Cerebellar cortex (tissue), 1 donor: Measurements from ENCODE around the gene MCTP2.

Experiments
- DNase-seq: peaks from one replicate; pipeline ENCODE4 v3.0.0-alpha.2; 2015; ENCODE audit warnings: low spot score

The MCTP2 gene

DNA sequence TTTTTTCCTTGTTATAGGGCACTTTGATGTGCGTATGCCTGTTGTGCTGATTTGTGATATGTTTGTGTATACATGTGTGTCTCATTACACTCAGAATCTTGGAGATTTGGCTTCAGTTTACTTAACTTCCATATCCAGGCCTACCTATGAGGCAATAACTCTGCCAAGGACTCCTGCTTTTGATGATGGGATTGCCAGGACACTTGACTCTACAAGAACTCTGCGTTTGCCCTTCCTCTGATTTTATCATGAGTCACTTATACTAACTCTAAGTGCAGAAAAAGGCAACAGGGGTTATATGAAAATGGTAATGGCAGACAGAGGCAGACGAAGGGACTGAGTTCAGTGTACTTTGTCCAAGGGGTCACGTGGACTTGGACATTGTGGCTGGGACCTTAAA is 33.6 kb downstream of the MCTP2 start:
- no peak for DNase-seq

DNA sequence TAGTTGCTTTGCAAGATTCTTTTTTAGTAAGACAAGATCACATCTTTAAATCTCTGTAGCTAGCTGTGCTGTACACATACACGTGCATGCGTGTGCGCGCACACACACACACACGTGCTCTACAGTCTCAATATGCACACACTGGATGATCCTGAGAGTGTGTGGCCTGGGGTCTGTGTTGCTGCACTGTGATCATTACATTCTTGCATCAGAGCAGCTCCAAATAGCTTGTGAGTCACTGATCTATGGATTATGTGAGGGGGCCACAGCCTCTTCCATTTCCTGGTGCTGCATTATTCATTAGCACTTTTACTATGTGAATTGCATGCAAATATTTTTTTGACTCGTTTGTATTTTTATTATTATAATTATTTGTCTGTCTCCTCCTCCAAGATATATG is 34.6 kb downstream of the MCTP2 start:
- DNase-seq, result no peak

DNA sequence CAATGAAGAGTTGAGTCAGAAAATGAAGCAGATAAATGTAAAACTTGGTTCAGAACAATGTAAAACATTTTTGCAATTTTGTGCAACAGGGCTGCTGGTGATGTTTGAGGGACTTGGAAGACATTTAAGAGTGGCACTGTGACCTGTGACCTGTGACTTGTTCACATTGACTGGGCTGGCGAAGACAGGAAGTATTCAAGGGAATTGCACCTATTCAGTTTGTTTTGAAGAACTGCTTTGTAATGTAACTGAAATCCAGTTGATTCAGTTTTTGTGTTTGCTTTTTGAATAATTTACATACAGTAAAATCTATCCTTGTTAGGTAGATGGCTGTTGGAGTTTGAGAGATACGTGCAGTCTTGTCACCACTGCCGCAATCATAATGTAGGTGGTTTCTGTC is 35.4 kb downstream of the MCTP2 start:
- no peak for DNase-seq

DNA sequence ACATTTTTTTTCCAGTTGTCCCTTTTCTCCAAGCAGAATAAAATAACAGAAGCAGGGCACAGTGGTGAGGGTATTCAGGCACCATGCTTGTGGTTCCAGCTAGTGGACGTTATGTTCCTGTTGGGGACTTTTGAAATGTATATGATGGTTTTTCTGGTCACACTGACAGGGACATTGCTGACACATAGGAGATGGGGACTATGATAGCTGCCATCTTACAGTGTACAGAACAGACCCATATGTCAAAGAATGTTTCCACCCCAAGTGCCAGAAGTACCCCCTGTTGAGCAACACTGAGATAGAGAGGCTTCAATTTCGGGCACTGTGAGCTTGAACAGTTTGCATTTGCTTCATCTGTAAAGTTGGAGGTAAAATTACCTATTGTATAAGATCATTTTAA is 38.6 kb downstream of the MCTP2 start:
- no peak for DNase-seq

DNA sequence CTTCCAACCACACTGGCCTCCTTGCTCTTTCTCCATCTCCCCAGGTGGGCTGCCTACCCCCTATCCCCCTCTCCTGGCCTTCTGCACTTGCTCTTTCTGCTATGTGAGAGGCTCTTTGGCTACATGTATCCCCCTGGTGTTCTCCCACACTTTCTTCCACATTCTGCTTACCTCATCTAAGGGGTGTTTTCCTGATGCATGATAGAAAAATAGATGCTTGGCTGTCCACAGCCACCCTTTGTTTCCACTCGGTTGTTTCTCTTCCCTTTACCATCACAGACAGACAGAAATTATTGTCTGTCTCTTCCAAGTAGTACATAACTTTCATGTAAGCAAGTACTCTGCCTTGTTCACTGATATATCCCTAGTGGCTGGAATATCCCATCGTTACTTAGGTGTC is 39.2 kb downstream of the MCTP2 start:
- no peak for DNase-seq

DNA sequence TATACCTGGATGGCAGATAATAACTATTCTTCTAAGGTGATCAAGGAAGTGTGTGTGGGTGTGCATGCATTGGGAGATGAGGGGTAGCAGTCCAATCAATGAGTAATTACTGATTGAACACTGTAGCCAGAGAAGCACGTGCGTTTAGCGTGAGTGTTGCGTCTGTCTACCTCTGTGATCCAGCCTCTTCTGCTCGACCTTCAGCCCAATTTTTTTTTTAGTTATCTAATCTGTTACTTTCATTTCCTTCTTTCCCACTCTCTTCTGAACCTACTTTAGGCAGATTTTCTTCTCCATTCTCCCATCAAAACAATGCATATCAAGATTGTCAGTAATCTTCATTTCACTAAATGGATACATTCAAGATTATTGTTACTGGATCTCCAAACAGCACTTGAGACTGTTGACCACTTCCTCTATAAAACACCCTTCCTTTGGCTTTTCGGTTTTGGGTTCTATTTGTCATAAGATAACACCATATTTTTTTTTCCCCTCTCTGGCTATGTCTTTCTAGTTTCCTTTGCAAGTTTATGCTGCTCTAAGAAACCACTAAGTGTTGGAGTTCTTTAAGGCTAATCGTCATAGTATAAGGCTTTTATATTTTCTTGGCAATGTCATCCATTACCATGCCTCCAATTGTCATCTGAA is 41.0 kb downstream of the MCTP2 start:
- DNase-seq, result no peak

DNA sequence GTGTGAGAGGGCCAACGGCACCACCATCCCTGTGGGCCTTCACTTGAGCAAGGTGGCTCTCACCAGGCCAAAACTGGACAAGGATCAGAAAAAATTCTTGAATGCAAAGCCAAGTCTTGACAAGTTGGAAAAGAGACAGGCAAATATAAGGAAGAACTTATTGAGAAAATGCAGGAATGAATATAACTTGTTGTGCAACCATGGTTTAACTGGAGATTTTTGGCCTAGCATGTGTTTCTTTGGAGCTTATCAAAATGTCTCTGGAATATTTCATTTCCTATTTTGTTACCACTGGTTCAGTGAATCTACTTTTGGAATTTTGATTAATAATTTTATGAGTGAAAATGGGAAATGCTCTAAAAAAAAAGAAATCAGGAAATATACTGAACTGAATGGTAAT is 42.5 kb downstream of the MCTP2 start:
- no peak for DNase-seq

DNA sequence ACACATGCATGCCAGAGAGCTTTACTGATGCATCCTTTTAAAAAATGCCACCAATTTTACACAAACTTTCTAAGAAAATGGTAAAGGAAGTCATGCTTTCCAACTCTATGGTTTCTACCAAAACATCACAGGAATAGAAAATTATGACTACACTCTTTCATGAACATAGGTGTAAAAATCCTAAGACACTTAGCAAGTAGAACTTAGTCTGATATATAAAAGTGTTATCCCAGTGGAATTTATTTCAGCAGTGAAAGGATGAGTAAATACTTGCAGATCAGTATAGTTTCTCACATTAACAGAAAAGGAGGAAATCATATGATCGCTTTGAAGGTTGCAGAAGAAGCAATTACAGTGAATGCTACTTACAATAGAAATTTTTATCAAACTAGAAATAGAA is 43.4 kb downstream of the MCTP2 start:
- DNase-seq, result no peak

DNA sequence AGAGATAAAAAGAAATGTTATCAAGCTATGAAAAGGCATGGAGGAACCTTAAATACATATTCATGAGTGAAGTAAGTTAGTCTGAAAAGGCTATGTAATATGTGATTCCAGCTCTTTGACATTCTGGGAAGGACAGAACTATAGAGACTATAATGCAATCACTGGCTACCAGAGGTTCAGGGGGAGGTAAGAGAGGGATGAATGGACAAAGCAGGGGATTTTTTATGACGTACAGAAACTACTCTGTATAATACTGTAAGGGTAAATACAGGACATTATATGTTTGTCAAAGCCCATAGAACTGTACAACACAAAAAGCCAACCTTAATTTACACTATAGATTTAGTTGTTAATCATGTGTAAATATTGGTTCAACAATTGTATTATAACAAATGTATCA is 46.1 kb downstream of the MCTP2 start:
- DNase-seq, result no peak

DNA sequence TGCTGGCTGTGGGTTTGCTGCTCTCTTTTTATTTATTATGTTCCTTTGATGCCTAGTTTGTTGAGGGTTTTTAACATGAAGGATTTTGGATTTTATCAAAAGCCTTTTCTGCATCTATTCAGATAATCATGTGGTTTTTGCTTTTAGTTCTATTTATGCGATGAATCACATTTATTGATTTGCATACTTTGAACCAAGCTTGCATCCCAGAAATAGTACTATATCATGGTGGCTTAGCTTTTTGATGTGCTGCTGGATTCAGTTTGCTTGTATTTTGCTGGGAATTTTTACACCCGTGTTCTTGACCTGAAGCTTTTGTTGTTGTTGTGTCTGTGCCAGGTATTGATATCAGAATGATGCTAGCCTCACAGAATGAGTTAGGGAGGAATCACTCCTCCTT is 48.4 kb downstream of the MCTP2 start:
- no peak for DNase-seq

DNA sequence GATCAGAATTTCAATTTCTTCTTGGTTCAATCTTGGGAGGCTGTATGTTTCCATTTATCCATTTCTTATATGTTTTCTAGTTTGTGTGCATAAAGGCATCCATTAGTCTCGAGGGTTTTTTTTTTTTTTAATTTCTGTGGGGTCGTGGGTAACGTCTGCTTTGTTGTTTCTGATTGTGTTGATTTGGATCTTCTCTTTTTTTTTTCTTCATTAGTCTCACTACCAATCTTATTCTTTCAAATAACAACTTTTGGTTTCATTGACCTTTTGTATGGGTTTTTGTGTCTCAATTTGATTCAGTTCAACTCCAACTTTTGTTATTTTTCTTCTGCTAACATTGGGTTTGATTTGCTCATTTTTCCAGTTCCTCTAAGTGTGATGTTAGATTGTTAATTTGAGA is 48.9 kb downstream of the MCTP2 start:
- no peak for DNase-seq

DNA sequence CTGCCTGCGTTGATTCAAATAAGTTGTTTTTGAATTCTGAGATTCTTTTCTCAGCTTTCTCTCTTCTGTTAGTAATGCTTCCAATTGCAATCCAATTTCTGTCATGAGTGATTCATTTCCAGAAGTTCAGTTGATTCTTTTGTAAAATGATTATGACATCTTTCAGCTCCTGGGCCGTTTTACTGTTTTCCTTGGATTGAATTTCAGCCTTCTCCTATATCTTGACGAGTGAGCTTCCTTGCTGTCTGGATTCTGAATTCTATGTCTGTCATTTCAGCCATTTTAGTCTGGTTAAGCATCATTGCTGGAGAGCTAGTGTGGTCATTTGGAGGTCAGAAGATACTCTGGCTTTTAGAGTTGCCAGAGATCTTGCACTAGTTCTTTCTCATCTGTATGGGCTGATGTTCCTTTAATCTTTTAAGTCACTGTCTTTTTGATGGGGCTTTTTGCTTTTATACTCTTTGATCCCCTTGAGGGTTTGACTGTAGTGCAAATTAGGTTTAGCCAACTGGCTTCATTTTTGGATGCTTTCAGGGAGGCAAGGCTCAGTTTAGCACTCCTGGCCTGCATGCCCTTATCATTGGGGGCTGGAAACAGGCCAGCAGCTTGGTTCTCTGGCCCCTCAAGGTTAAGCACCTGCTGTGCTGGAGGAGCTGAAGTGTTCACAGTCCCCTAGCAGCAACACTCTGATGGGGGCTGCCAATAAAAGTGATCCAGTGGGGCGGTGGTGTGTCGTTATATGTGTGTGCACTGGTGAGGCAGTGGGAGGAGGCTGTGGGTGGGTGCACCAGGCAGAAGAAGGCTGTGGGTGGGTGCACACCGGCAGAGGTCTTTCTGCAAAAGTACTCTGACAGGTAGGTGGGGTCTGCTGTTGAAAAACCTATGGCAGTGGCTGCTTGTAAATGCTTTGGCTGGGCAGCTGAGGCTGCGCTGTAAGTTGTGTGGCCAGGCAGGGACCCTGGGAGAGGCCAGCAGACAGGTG is 51.2 kb downstream of the MCTP2 start:
- no peak for DNase-seq

DNA sequence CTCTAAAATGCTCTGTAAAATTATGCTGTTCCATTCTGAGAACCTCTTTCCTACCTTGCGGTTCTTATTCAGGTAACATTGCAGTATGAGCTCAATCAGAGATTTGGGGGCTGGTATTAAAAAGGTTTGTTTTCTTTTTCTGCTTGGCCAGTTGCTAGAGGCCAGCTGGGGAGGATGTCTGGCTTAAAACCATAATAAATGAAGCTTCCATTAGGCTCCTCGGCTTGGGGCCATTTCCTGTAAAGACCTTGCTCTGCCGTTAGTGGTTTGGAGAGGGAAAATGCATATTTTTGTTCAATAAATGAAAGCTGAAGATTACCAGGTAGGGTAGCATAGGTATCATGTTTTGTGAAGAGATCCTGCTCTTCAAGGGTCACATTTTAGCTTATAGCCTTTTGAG is 55.2 kb downstream of the MCTP2 start:
- no peak for DNase-seq

DNA sequence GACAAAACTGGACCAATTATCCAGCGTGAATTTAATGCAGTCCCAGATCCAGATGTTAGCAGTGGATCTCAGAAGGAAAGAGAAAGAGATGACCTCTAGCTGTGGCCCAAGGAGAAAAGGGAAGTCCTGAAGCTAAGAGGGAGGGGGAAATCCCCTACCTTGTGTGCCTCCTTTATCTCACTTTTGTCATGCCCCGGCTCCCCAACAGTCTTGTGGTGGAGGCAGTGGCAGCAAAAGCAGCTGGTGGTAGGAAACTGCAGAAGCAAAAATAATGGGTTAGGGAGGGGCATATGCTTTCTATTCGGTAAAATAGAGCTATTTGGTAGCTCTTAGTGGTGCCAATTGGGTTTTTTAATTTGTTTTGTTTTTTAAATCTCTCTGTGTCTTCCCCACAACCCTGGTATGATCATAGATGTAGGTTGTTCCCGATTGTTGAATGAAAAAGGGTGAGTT is 56.5 kb downstream of the MCTP2 start:
- DNase-seq, result no peak

DNA sequence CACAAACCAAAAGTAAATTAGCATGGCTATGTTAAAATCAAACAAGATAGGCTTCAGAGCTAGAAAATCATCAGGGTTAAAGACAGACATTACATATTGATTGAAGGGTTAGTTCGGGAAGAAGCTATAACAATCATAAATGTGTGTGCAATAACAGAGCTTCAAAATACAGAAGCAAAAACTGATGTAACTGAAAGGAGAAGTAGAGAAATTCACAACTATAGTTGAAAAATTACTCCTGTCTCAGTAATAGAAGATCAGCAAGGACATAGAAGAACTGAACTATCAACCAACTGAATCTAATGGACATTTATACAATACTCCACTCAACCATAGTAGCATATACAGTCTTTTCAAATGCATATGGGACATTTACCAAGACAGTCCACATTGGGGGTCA is 59.4 kb downstream of the MCTP2 start:
- no peak for DNase-seq

DNA sequence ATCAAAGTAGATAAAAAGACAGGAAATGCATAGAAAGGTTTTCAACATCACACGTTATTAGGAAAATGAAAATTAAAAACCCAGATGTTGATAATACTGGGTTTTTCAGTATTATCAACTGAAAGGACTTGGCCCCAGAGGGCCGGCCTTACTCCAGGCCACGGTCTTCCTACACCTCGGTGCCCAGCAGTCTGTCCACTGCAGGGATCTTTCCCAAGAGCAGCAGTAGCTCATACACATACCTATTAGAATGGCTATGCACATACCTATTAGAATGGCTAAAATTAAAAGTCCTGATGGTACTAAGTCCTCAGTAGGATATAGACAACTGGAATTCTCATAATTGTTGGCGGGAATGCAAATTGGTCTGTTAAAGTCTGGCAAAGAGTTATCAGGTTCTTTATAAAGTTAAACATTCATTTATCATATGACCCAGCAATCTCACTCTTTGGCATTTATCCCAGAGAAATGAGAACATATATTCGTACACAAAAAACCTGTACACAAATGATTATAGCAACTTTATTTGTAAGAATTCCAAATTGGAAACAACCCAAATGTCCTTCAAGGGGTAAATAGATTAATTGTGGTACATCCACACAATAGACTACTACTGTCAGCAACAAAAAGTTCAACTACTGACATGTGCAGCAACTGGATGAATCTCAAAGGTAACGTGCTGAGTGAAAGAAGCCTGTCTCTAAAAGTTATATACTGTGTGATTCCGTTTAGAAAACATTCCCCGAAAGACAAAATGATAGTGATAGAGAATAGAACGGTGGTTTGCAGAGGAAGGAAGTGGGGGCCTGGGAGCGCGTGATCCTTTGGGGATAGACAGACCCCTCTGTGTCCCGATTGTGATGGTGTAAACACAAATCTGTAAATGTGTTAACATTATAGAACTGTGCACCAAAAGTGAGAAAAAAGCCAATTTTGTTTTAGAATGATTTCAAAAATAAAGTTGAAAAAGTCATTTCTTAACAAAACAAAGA is 62.3 kb downstream of the MCTP2 start:
- no peak for DNase-seq

DNA sequence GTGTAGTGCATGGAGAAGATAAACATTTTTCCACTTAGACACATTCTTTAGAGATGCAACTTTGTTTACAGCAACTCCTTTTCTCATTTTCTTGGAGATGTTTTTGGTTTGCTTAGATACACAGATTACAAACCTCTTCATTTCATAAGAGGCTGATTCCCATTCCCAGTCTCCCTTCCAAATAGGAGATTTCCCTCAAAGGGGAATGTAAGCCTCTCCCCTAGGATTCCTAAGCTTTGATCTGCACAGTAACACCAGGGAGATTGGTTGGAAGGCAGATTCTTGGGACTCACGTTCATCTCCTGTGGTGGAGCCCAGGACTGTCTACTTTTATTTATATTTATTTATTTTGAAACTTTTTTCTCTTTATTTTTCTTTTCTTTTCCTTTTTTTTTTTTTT is 63.2 kb downstream of the MCTP2 start:
- DNase-seq, result no peak

DNA sequence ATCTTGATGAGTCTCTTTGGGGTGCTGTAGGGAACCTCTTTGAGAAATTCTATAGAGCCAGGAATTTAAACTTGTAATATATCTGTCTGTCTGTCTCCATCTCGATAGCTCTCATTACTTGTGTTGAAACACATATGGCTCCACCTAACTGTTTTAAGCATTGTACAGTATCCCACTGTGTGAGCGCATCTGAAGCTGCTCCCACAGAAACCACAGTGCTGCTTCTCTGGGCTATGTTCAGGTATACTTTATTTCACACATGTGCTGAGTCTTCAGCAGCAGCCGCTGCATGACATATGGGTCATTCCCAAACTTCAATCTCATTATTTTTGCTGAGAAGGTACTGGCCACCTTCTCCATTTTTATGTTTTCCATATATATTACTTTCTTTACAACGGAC is 63.9 kb downstream of the MCTP2 start:
- DNase-seq, result no peak

DNA sequence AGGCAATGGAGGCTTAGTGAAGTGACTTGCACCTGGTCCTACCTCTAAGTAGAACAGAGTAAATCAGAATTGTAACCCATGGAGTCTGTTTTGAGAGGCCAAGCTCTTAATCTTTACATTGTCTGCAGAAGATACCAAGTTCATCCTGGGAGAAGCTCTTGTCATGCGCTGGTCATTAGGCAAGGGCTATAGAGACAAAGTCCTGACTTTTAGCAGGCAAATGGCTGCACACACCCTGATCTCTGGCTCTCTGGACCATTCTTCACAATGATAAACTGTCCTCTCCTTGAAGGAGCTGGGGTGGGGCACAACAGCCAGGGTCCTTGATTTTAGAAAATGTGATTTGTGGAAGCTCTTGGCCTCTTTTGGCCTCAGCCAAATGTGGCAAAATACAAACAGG is 65.4 kb downstream of the MCTP2 start:
- no peak for DNase-seq

DNA sequence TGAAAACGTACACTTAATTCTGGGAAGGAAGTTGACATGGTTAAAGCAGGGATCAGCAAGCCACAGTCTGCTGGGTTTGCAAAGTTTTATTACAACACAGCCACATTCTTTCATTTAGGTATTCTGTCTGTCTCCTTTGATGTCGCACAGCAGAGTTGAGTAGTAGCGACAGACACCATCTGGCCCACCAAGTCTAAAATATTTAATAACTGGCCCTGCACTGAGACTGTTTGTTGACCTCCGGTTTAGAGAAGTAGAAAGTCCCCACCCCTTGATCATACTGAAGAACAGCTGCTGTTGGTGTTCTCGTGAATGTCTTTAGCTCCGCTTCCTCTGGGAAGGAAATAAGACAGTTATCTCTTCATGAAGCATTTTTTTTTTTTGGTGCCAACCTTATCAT is 66.2 kb downstream of the MCTP2 start:
- no peak for DNase-seq

DNA sequence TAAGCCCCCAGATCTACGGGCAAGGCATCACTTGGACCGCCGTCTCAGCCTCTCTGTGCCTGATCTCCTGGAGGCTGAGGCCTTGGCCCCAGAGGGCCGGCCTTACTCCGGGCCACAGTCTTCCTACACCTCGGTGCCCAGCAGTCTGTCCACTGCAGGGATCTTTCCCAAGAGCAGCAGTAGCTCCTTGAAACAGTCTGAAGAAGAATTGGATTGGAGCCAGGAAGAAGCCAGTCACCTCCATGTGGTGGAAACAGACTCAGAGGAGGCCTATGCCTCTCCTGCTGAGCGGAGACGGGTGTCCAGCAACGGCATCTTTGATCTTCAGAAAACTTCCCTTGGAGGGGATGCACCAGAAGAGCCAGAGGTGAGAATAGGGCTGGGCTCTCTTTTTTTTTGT is 67.0 kb downstream of the MCTP2 start:
- no peak for DNase-seq

DNA sequence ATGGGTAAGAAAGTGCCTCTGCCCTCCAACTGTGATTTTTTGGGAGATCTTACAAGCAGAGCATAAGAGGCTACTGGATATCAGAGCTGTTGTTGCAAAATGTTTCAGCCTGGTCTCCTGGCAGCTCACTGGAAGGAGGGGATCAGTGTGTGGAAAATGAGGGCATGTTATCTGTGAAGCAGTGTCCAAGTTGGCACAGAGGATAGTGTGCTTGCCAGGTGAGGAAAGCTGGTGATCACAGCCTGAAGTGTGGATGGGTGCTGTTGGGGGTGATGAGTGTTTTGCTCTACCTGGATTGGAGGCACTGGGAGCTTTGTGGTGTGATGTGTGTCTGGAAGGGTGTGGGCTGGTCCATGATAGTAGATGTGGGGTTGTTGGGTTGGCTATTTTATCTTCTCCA is 69.3 kb downstream of the MCTP2 start:
- DNase-seq, result no peak
